OCI-LY3 (cell line): ENCODE measurements around the gene MRPS35.

Experiments
- CTCF ChIP-seq: fragments of 200-600, 300-600 bp; sonication (generic); IDR thresholded peaks from 2 replicates; pipeline ENCODE4 v1.5.1; 2014; ENCODE audit warnings: antibody characterized with exemption, low read length, low read depth
- EZH2phosphoT487 ChIP-seq: fragments of 200-600 bp; shearing (Covaris generic); IDR thresholded peaks from 2 replicates; pipeline ENCODE4 v1.6.1; 2018; ENCODE audit warnings: antibody characterized with exemption, mixed run types, low read depth

- TF ChIP-seq CTCF (no peak), EZH2phosphoT487 (no peak)
These were observed 23.2 kb downstream of the MRPS35 start for GRCh38 chr12:27733791-27734190.
